ENCODE measurements around the gene ZNF672. TPM values are rescaled to one million over a fixed set of nuclear protein-coding genes. Genes with fewer than 3 reads are reported as not detected.
"Not testable (repeated sequence)": the region's sequence is repeated elsewhere in the genome, so short reads cannot be mapped to it uniquely, and the experiment has no call there.

The ZNF672 gene
- polyA plus RNA-seq, 4 donors: 17.2 to 25.7 (median 21.3) TPM

DNA sequence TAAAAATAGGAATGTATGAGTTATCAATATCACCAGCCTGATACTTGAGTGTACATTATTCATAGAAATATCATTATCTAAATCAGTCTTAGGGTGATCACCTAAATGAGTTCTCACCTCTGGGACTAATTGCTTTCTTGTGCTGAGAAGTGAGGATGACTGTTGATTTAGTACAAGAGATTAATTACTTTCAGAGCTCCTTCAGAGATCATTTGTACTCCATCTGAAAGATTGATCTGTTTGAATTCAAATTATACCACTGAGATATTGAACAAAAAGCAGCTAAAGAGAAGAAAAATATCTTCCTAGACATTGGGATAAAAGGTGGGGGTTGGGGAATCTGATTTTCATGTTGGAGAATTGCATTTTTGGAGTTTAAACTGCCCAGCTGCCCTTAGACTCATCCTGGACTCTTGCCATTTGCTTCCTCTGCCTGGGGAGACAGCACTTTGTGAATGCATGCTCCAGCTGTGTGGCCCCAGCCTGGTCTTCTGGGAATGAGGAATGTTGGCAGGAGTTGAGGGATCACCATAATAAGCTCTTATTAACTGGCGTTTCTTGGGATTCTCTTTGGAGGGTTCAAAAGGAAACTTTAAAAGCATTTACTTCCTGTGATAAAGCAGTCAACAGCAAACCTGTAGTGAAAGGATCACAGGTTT, 48.3 kb downstream of the ZNF672 start:
- Histone ChIP-seq H3K9me3 (ENCODE audit: control insufficient read depth in 2 of 2, insufficient read depth in 1 of 2, low read depth in 1 of 2, low read length in 1 of 2) (no peaks in the 10 kb centered on the region), H3K36me3 (ENCODE audit: control insufficient read depth in 3 of 3, insufficient read depth in 2 of 3, low read depth in 1 of 3, low read length in 3 of 3) (no peaks in the 10 kb centered on the region), H3K4me1 (ENCODE audit: control insufficient read depth in 3 of 3, insufficient read depth in 2 of 3, low read depth in 1 of 3, low read length in 2 of 3) (no peaks in the 10 kb centered on the region), H3K27ac (ENCODE audit: low read depth in 1 of 3, low read length in 2 of 3) (no peak overlapping the region), H3K4me3 (ENCODE audit: low read depth in 1 of 3, low read length in 3 of 3) (no peak overlapping the region), H3K27me3 (ENCODE audit: control insufficient read depth in 3 of 3, insufficient read depth in 3 of 3, low read length in 3 of 3) (peaks cover 0 to 5% (median 0%) of the 10 kb centered on the region in 3 donors)
- no peak for DNase-seq
- WGBS, 3 donors: 19 to 37% (median 25%) methylated on average over 1 of the region's 1 CpG
- no peak for FAIRE-seq

DNA sequence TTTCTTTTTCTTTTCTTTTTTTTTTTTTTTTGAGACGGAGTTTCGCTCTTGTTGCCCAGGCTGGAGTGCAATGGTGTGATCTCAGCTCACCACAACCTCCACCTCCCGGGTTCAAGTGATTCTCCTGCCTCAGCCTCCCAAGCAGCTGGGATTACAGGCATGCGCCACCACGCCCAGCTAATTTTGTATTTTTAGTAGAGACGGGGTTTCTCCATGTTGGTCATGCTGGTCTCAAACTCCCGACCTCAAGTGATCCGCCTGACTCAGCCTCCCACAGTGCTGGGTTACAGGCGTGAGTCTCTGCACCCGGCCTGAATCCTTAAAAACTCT, 51.9 kb downstream of the ZNF672 start:
- H3K27ac ChIP-seq (ENCODE audit: low read depth in 1 of 3, low read length in 2 of 3); DNase-seq; H3K4me1 ChIP-seq (ENCODE audit: control insufficient read depth in 3 of 3, insufficient read depth in 2 of 3, low read depth in 1 of 3, low read length in 2 of 3); FAIRE-seq; H3K27me3 ChIP-seq (ENCODE audit: control insufficient read depth in 3 of 3, insufficient read depth in 3 of 3, low read length in 3 of 3); H3K36me3 ChIP-seq (ENCODE audit: control insufficient read depth in 3 of 3, insufficient read depth in 2 of 3, low read depth in 1 of 3, low read length in 3 of 3); H3K9me3 ChIP-seq (ENCODE audit: control insufficient read depth in 2 of 2, insufficient read depth in 1 of 2, low read depth in 1 of 2, low read length in 1 of 2); H3K4me3 ChIP-seq (ENCODE audit: low read depth in 1 of 3, low read length in 3 of 3): not testable (repeated sequence)
- WGBS, 3 donors: 76% methylated on average over 8 to 10 of the region's 10 CpGs

DNA sequence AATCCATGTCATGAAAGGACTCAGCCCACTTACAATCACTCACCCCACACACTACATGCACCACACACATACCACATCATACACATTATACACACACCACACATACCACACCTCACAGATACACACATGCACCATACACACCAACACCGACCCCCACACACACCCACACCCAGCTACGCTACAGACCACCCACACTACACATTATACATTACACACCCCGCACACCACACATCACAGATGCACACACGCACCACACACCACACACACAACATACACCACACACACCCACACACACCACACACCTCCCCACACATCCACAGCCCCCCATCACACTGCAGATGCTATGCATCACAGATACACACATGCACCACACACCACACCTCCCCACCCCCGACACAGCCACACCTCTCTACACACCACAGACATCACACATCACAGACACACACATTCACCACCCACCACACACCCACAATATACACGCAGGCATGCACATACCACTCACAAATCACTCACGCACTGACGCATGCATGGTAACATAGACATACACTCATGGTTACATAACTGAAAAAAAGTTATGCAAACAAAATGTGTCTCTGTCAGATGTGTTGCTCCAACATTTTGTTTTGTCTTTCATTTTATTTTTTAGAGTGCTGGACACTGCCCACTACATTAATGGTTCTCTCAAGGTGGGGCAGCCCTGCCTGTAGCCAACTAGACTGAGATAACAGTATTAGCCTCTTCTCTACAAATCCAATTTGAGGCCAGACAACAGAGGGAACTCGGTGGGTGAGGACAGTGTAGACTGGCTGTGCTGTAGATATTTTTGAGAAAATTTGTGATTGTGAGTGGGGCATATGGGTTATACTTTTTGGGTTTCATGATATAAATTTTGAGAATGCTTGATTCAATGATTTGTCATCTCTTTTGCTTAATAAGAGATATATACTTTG, 52.8 kb downstream of the ZNF672 start:
- DNase-seq (no peak), FAIRE-seq (no peak)
- Histone ChIP-seq H3K27me3 (ENCODE audit: control insufficient read depth in 3 of 3, insufficient read depth in 3 of 3, low read length in 3 of 3) (peaks cover 0 to 5% (median 0%) of the 10 kb centered on the region in 3 donors), H3K4me3 (ENCODE audit: low read depth in 1 of 3, low read length in 3 of 3) (no peak overlapping the region), H3K4me1 (ENCODE audit: control insufficient read depth in 3 of 3, insufficient read depth in 2 of 3, low read depth in 1 of 3, low read length in 2 of 3) (no peaks in the 10 kb centered on the region), H3K36me3 (ENCODE audit: control insufficient read depth in 3 of 3, insufficient read depth in 2 of 3, low read depth in 1 of 3, low read length in 3 of 3) (no peaks in the 10 kb centered on the region), H3K9me3 (ENCODE audit: control insufficient read depth in 2 of 2, insufficient read depth in 1 of 2, low read depth in 1 of 2, low read length in 1 of 2) (no peaks in the 10 kb centered on the region), H3K27ac (ENCODE audit: low read depth in 1 of 3, low read length in 2 of 3) (no peak overlapping the region)
- WGBS, 3 donors: 85 to 87% (median 86%) methylated on average over 9 of the region's 9 CpGs

DNA sequence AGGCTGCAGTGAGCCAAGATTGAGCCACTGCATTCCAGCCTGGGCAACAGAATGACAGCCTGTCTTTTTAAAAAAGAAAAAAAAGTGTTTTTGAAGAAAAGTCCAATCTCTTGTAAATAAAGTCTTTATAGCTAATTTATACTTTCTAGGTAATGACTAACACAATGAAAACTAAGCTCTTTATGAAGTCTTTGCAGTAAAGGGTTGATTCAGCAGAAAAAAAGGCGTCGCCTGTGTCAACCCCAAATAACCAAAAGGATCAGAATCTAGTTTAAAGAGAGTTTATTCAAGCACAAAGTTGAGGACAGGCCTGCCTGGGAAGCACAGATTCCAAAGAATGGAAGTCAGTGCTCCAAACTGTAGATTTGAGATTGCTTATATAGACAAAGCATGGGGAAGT, 53.7 kb downstream of the ZNF672 start:
- DNase-seq (no peak), FAIRE-seq (no peak)
- no peak overlapping the region for H3K4me3 ChIP-seq (ENCODE audit: low read depth in 1 of 3, low read length in 3 of 3)
- no peaks in the 10 kb centered on the region for H3K36me3 ChIP-seq (ENCODE audit: control insufficient read depth in 3 of 3, insufficient read depth in 2 of 3, low read depth in 1 of 3, low read length in 3 of 3)
- H3K27me3 ChIP-seq (ENCODE audit: control insufficient read depth in 3 of 3, insufficient read depth in 3 of 3, low read length in 3 of 3): peaks cover 0 to 7% (median 0%) of the 10 kb centered on the region in 3 donors
- H3K4me1 ChIP-seq (ENCODE audit: control insufficient read depth in 3 of 3, insufficient read depth in 2 of 3, low read depth in 1 of 3, low read length in 2 of 3): no peaks in the 10 kb centered on the region
- no peaks in the 10 kb centered on the region for H3K9me3 ChIP-seq (ENCODE audit: control insufficient read depth in 2 of 2, insufficient read depth in 1 of 2, low read depth in 1 of 2, low read length in 1 of 2)
- 84 to 94% (median 91%) methylated on average over 2 of the region's 2 CpGs for WGBS, 3 donors
- H3K27ac ChIP-seq (ENCODE audit: low read depth in 1 of 3, low read length in 2 of 3): no peak overlapping the region

DNA sequence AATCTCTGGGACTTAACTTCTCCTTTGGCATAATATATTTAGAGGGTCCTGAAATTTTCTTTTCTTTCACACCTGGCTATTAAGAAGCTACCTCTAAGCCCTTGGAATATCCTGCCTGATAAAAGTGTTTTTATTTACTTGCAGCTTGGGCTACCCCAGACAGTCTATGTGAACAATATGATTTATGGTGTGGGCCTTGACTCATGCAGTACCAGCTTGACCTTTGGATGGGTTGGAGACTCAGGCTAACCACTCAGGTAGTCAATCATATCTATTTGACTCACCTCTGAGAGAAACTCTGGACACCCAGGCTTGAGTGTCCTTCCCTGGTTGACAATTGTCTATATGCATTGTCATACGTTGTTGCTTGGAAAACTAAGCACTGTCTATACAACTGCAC, 54.6 kb downstream of the ZNF672 start:
- FAIRE-seq (no peak), DNase-seq (peak in 1 of 2 donors; percentile 69)
- WGBS, 3 donors: 71 to 82% (median 78%) methylated on average over 1 of the region's 1 CpG
- peaks cover 0 to 7% (median 0%) of the 10 kb centered on the region in 3 donors for H3K27me3 ChIP-seq (ENCODE audit: control insufficient read depth in 3 of 3, insufficient read depth in 3 of 3, low read length in 3 of 3)
- no peaks in the 10 kb centered on the region for H3K36me3 ChIP-seq (ENCODE audit: control insufficient read depth in 3 of 3, insufficient read depth in 2 of 3, low read depth in 1 of 3, low read length in 3 of 3)
- H3K9me3 ChIP-seq (ENCODE audit: control insufficient read depth in 2 of 2, insufficient read depth in 1 of 2, low read depth in 1 of 2, low read length in 1 of 2): no peaks in the 10 kb centered on the region
- H3K27ac ChIP-seq (ENCODE audit: low read depth in 1 of 3, low read length in 2 of 3): no peak overlapping the region
- H3K4me3 ChIP-seq (ENCODE audit: low read depth in 1 of 3, low read length in 3 of 3): no peak overlapping the region
- no peaks in the 10 kb centered on the region for H3K4me1 ChIP-seq (ENCODE audit: control insufficient read depth in 3 of 3, insufficient read depth in 2 of 3, low read depth in 1 of 3, low read length in 2 of 3)

DNA sequence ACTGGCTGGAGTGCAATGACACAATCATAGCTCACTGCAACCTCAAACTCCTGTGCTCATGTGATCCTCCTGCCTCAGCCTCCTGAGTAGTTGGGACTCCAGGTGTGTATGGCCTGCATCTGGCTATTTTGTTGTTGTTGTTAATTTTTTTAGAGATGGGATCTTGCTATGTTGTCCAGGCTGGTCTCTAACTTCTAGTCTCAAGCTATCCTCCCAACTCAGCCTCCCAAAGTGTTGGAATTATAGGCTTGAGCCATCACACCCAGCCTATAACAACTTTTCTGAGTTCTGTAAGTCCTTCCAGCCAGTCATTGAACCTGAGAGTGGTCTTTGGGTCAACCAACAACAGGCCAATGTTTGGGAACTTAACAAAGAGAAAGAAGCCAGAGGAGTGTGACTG, 56.8 kb downstream of the ZNF672 start:
- H3K36me3 ChIP-seq (ENCODE audit: control insufficient read depth in 3 of 3, insufficient read depth in 2 of 3, low read depth in 1 of 3, low read length in 3 of 3): no peaks in the 10 kb centered on the region

DNA sequence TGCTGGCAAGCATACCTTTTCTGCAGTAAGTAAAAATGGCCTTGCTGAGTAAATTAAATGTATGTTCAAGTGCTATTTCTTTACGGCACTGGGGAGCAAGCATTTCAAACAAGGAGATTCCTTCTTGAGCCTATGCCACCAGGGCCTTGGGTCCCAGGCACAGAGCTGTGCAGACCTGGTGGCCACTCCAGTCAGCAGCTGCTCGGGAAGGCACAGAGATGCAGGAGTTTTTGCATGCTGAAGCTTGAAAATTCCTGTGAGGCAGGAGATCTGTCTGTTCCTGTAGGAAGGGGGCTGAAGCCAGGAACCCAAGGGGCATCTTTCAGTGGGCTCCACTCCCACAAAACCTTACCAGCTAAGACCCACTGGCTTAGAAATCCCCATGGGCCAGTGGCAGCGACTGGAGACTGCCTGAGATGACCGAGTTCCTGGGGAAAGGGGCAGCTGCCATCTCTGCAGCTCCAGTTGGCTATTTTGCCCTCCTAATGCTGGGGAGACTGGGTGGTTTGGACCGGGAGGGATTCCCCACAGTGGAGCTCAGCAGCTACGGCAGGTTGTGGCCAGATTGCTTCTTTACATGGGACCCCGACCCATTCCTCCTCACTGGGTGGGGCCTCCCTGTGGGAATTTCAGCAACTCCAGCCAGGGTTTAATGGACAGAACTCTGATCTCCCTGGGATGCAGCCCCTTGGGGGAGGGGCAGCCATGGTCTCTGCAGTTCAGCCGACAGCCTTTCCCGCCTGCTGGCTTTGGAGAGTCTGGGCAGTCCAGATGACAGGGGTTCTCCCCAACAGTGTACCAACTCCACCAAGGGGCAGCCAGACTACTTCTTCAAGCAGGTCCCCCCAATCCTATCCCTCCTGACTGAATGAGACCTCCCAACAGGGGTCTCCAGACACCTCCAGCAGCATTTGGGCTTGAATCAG, 59.7 kb downstream of the ZNF672 start:
- H3K4me3 ChIP-seq (ENCODE audit: low read depth in 1 of 3, low read length in 3 of 3): no peak overlapping the region
- H3K27ac ChIP-seq (ENCODE audit: low read depth in 1 of 3, low read length in 2 of 3): no peak overlapping the region
- H3K4me1 ChIP-seq (ENCODE audit: control insufficient read depth in 3 of 3, insufficient read depth in 2 of 3, low read depth in 1 of 3, low read length in 2 of 3): no peaks in the 10 kb centered on the region
- no peaks in the 10 kb centered on the region for H3K36me3 ChIP-seq (ENCODE audit: control insufficient read depth in 3 of 3, insufficient read depth in 2 of 3, low read depth in 1 of 3, low read length in 3 of 3)
- peaks cover 0 to 3% (median 0%) of the 10 kb centered on the region in 3 donors for H3K27me3 ChIP-seq (ENCODE audit: control insufficient read depth in 3 of 3, insufficient read depth in 3 of 3, low read length in 3 of 3)
- H3K9me3 ChIP-seq (ENCODE audit: control insufficient read depth in 2 of 2, insufficient read depth in 1 of 2, low read depth in 1 of 2, low read length in 1 of 2): no peaks in the 10 kb centered on the region
- no peak for FAIRE-seq
- 49 to 82% (median 78%) methylated on average over 9 of the region's 9 CpGs for WGBS, 3 donors
- no peak for DNase-seq

More for the DNA sequence above, 56.8 kb downstream of the ZNF672 start:
- H3K4me1 ChIP-seq (ENCODE audit: control insufficient read depth in 3 of 3, insufficient read depth in 2 of 3, low read depth in 1 of 3, low read length in 2 of 3): no peaks in the 10 kb centered on the region
- peaks cover 0 to 7% (median 0%) of the 10 kb centered on the region in 3 donors for H3K27me3 ChIP-seq (ENCODE audit: control insufficient read depth in 3 of 3, insufficient read depth in 3 of 3, low read length in 3 of 3)
- H3K4me3 ChIP-seq (ENCODE audit: low read depth in 1 of 3, low read length in 3 of 3): no peak overlapping the region
- no peaks in the 10 kb centered on the region for H3K9me3 ChIP-seq (ENCODE audit: control insufficient read depth in 2 of 2, insufficient read depth in 1 of 2, low read depth in 1 of 2, low read length in 1 of 2)
- FAIRE-seq: no peak
- no peak overlapping the region for H3K27ac ChIP-seq (ENCODE audit: low read depth in 1 of 3, low read length in 2 of 3)
- no peak for DNase-seq
